Astrocyte of the cerebellum (primary cell): Measurements from ENCODE around the gene UNCX.

Source experiments
- DNase-seq: peaks from one replicate; pipeline ENCODE4 v3.0.0-alpha.2; 2011; ENCODE audit warnings: low read depth
- H3K4me3 ChIP-seq: 2 replicates; pipeline ENCODE4 v1.5.1; 2011; ENCODE audit warnings: mild to moderate bottlenecking, low read depth, low read length, moderate library complexity
- in situ Hi-C: cut with HindIII; loops from 2 replicates; pipeline ENCODE4 v1.10.0; 2017; ENCODE audit warnings: low sequenced_read_pairs
- TF ChIP-seq, protein P1 (sequence below): IDR thresholded peaks from 2 replicates; pipeline ENCODE4 v1.5.1; 2012; ENCODE audit warnings: low read length, low read depth, moderate library complexity, mild to moderate bottlenecking; ENCODE audit errors: missing control alignments

Gene UNCX

DNA sequence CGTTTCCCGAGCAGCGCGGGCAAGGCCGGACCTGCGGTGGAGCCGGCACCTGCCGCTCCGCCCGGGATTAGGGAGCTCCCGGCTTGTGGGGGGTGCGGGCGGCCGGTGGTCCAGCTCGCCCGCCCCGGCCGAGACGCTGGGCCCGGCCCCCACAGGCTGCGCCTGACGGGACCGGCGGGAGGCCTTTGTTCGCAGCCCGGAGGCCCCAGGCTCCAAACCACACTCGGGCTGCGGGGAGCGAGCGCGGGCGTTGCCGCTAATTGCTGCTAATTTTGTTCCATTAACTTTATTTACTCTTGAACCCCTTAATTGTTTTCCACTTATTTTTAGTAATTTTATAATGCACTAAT lies 9.6 kb downstream of the UNCX start:
- TF ChIP-seq, protein P1, sequence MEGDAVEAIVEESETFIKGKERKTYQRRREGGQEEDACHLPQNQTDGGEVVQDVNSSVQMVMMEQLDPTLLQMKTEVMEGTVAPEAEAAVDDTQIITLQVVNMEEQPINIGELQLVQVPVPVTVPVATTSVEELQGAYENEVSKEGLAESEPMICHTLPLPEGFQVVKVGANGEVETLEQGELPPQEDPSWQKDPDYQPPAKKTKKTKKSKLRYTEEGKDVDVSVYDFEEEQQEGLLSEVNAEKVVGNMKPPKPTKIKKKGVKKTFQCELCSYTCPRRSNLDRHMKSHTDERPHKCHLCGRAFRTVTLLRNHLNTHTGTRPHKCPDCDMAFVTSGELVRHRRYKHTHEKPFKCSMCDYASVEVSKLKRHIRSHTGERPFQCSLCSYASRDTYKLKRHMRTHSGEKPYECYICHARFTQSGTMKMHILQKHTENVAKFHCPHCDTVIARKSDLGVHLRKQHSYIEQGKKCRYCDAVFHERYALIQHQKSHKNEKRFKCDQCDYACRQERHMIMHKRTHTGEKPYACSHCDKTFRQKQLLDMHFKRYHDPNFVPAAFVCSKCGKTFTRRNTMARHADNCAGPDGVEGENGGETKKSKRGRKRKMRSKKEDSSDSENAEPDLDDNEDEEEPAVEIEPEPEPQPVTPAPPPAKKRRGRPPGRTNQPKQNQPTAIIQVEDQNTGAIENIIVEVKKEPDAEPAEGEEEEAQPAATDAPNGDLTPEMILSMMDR = no peak
- no peak overlapping the region for H3K4me3 ChIP-seq
- DNase-seq = no peak
- in situ Hi-C loops = no loop called here

DNA sequence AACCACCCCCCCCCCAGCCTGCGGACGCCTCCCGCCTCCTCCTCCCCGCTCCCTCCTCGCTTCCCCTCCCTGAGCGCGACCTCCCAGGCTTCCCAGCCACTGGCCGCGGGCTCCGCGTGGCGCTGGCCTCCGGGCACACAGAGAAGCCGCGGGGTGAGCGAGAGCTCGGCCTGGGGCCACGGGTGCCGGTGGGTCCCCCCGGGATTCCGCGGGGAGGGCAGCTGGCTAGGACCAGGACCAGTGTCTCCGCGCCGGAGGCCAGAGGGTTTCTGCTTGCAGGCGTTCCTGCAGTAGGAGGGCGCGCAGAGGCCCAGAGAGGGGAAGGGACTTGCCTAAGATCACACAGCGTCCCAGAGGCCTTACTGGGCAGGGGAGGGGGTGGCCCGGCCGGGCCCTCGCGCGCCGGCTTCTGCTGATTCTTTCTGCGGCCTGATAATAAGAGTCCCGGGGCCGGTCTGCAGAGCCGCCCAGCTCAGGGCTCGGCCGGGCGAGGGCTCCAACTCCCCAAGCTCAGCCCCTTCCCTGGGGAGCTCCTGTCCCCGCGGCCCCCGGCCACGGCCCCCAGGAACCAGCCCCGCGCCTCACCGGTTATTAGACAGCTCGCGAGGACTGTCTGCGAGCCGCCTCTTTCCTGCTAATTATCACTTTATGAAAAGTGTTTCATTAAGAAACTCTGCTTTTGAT lies 10.1 kb downstream of the UNCX start:
- in situ Hi-C loops = no loop called here
- TF ChIP-seq, protein P1 = no peak
- DNase-seq = no peak
- H3K4me3 ChIP-seq = no peak overlapping the region

DNA sequence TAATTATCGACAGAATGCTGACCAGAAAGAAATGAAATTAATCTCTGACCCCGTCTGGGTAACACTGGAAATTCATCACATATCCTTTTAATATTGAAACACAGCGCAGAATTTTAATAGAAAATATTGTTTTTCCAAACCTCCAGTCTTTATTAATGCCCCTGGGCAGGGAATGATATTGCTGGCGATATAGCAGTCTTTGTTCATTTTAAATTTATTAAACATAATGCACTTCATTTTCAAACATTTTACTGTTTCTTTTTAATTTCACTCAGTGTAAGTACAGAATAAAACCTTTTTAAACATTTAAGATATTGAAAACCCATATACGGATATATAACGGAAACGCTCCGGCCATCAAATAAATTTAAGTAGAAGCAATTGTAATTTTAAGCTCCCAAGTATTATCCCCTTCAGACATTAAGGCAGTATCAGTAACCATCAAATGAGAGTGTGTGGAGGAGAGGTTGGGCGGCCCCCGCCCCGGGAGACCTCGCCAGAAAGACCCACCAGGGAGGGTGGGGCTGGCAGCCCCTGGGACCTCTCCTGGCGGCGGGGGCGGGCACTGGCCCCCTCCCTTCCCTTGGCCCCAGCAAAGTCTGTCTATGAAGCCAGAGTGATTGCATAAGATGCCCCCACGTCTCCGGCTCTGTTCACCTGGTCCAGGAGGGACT lies 10.8 kb downstream of the UNCX start:
- TF ChIP-seq, protein P1 = no peak
- in situ Hi-C loops = no loop called here

DNA sequence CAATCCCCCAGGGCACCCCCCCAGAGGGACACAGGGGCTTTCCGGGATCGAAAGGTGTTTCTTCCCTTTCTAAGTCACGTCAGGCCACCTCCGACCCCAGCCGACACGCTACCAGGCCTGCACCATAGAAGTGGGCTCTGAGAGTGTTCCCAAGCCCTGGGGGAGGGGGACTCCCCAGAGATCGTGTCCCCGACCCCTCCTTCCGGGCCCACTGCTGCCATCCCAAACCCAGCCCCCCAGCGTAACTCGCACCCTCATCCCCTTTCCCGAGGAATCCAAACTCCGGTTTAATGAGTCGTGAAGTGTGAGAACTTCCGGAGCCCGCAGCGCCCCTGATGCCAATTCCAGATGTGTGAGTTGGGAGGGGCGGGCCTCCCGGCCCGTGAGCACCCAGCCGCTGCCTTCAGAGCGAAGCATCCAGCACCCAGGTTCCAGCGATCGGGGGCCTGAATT lies 11.3 kb downstream of the UNCX start:
- TF ChIP-seq, protein P1 = no peak
- no peak for DNase-seq
- in situ Hi-C loops = no loop called here
- H3K4me3 ChIP-seq = no peak overlapping the region

More for the DNA sequence above, 10.8 kb downstream of the UNCX start:
- no peak overlapping the region for H3K4me3 ChIP-seq
- DNase-seq = no peak

DNA sequence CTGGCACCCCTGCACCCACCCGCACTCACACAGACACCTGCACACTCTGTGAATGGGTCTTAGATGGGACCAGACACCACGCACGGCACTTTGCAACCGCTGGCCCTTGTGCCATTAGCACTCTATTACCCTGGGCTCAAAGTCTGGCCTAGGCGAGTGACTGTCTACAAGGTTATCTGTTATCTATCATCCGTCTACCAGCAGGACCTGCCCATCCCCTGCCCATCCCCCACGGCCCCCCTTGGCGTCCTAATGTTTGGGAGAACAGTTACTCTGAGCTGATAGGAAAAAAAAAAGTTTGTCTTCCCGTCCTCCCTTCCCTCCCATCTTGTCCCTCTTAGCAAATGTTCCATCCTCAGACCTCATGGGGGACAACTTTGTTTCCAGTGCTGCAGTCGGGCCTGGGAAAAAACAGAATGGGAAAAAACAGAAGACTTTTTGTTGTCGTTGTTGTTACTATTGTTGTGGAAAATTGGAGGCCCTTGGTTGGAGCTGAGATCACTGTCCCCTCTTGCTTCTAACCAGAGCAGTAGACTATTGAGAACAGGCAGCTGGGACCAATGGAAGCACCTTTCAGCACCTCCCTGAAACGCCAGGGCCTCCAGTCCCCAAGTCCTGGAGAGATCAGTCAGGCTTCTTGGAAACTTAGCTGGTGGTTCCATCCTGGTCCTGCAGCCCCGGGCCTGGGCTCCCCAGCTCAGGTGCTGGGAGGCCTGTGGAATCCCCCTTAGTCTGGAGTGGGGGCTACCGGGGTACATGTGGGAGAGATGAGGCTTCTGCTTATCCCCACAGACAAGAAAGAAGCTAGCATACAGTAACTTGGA lies 12.2 kb downstream of the UNCX start:
- TF ChIP-seq, protein P1 = no peak
- H3K4me3 ChIP-seq = no peak overlapping the region
- in situ Hi-C loops = no loop called here

DNA sequence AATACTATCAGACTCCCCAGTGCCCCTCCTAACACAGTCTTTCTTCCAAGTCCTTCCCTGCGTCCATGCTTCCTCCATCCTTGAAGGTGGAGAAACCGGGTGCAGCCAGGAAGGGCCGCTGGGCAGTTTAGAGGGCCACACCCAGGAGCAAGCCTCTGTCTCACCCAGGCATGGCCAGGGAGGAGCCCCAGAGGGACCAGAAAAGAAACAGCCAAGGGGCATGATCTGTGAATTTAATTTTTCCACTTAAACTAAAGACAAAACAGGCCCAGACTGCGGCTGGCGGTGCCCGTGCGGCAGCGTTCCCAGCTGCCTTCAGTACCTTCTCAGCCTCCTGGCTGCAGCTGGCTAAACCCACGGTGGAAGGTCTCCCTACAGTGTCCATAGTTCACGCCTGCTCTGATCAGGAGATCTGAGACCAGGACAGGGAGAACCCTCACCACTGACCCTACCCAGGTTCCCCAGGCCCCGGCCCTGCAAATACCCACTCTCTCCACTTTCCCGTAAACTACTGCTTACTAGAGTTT lies 12.9 kb downstream of the UNCX start:
- in situ Hi-C loops = no loop called here
- TF ChIP-seq, protein P1 = no peak
- no peak overlapping the region for H3K4me3 ChIP-seq
- DNase-seq = no peak

More for the DNA sequence above, 12.2 kb downstream of the UNCX start:
- no peak for DNase-seq
